Measurements from ENCODE around the gene CNNM3.

CNNM3 gene

GRCh38 chr2:96869281-96869821 is 53.3 kb downstream of the CNNM3 start:
- peak; percentile 66 for DNase-seq (ENCODE audit: low read depth)
- peak overlapping the region; percentile 77 for H3K4me3 ChIP-seq (ENCODE audit: control insufficient read depth, low read depth, low read length)
- TF ChIP-seq CTCF (conservative IDR thresholded peaks at IDR 0.05; ENCODE audit: control insufficient read depth, insufficient read depth, low read depth, low read length), result no peak

GRCh38 chr2:96869822-96870625 is 54.0 kb downstream of the CNNM3 start, which contains the start of gene SEMA4C:
SEMA4C (minus strand) TSS chr2:96870080; CDS start chr2:96867886, 2,194 bp downstream.
- H3K4me3 ChIP-seq (ENCODE audit: control insufficient read depth, low read depth, low read length), result peak within 1 kb of the TSS; percentile 77
- no peak for TF ChIP-seq CTCF (conservative IDR thresholded peaks at IDR 0.05; ENCODE audit: control insufficient read depth, insufficient read depth, low read depth, low read length)
- no peak for DNase-seq (ENCODE audit: low read depth)

GRCh38 chr2:96870626-96871255 is 54.7 kb downstream of the CNNM3 start:
- H3K4me3 ChIP-seq (ENCODE audit: control insufficient read depth, low read depth, low read length), result peak overlapping the region; percentile 77
- no peak for DNase-seq (ENCODE audit: low read depth)
- TF ChIP-seq CTCF (conservative IDR thresholded peaks at IDR 0.05; ENCODE audit: control insufficient read depth, insufficient read depth, low read depth, low read length), result no peak

- peak; percentile 38 for DNase-seq (ENCODE audit: low read depth)
- no peak for TF ChIP-seq CTCF (conservative IDR thresholded peaks at IDR 0.05; ENCODE audit: control insufficient read depth, insufficient read depth, low read depth, low read length)
- H3K4me3 ChIP-seq (ENCODE audit: control insufficient read depth, low read depth, low read length), result no peak overlapping the region
Measured at GRCh38 chr2:96872591-96873349, 56.7 kb downstream of the CNNM3 start.

- no peak overlapping the region for H3K4me3 ChIP-seq (ENCODE audit: control insufficient read depth, low read depth, low read length)
- no peak for TF ChIP-seq CTCF (conservative IDR thresholded peaks at IDR 0.05; ENCODE audit: control insufficient read depth, insufficient read depth, low read depth, low read length)
- DNase-seq (ENCODE audit: low read depth), result no peak
Measured at GRCh38 chr2:96873651-96874096, 57.6 kb downstream of the CNNM3 start.

GRCh38 chr2:96874198-96874831 is 58.2 kb downstream of the CNNM3 start:
- no peak overlapping the region for H3K4me3 ChIP-seq (ENCODE audit: control insufficient read depth, low read depth, low read length)
- no peak for TF ChIP-seq CTCF (conservative IDR thresholded peaks at IDR 0.05; ENCODE audit: control insufficient read depth, insufficient read depth, low read depth, low read length)
- no peak for DNase-seq (ENCODE audit: low read depth)
